Endothelial cell of umbilical vein (primary cell): ENCODE measurements around the gene NCL. TPM values are rescaled to one million over a fixed set of nuclear protein-coding genes. Genes with fewer than 3 reads are reported as not detected.

Source experiments
- BruUV-seq: library from RNA; stranded (reverse); fragments of 400-500 nt; replicated peaks from 2 replicates; lab custom pipeline; 2021; lab: Mats Ljungman, UMichigan
- CTCF ChIA-PET: fragments of 300-600, 350-600 bp; sonication (Branson Sonifier 250); formaldehyde crosslinking; loops from one replicate; lab custom pipeline; 2021; ENCODE audit warnings: antibody characterized with exemption, inconsistent platforms; lab: Charles Lee
- POLR2A ChIA-PET: fragments of 300-600, 350-600 bp; sonication (Branson Sonifier 250); formaldehyde crosslinking; loops from one replicate; lab custom pipeline; 2021; ENCODE audit warnings: antibody characterized with exemption, inconsistent platforms; lab: Charles Lee
- DNase-seq: peaks from one replicate; pipeline ENCODE4 v3.0.0-alpha.2; 2011; ENCODE audit warnings: low read depth, low spot score
- FAIRE-seq: peaks from 2 replicates; lab custom pipeline; 2011; peaks lifted over from hg19 to GRCh38; lab: Jason Lieb, UNC
- H2AFZ ChIP-seq: 2 replicates; pipeline ENCODE4 v1.6.0; 2012; ENCODE audit warnings: low read depth, low read length, control low read depth, inconsistent platforms
- H3K27ac ChIP-seq: 2 replicates; pipeline ENCODE4 v1.5.1; 2011; ENCODE audit warnings: low read depth, mild to moderate bottlenecking, control low read depth, low read length, moderate library complexity; ENCODE audit not compliant: insufficient read depth
- H3K27me3 ChIP-seq, 2 experiments: 2 replicates each; pipeline versions ENCODE4 v1.6.0 to v1.6.1; 2011; ENCODE audit warnings: low read length in 2 of 2, mixed read lengths in 1 of 2; ENCODE audit not compliant: control insufficient read depth in 2 of 2, insufficient read depth in 2 of 2
- H3K36me3 ChIP-seq, 2 experiments: 2 replicates in 1 of 2; 3 replicates in 1 of 2; pipeline ENCODE4 v1.5.1; 2011; ENCODE audit warnings: low read length in 2 of 2, mild to moderate bottlenecking in 1 of 2, moderate library complexity in 1 of 2; ENCODE audit not compliant: control insufficient read depth in 2 of 2, insufficient read depth in 2 of 2; ENCODE audit errors: extremely low read depth in 1 of 2
- H3K4me1 ChIP-seq: 3 replicates; pipeline ENCODE4 v1.5.1; 2011; ENCODE audit warnings: mild to moderate bottlenecking, low read length; ENCODE audit not compliant: control insufficient read depth, insufficient read depth; ENCODE audit errors: extremely low read depth
- H3K4me2 ChIP-seq: 2 replicates; pipeline ENCODE4 v1.6.1; 2011; ENCODE audit warnings: low read length, control low read depth, mixed read lengths; ENCODE audit not compliant: insufficient read depth
- H3K4me3 ChIP-seq, 3 experiments: fragments of 200-600 bp in 1 of 3; sonication (generic), shearing (Covaris generic) in 1 of 3; replicated peaks in 1 of 3; 2 replicates each; pipeline ENCODE4 v1.5.1; 2011 to 2016; ENCODE audit warnings: control low read depth in 3 of 3, low read length in 3 of 3, mild to moderate bottlenecking in 2 of 3, inconsistent platforms in 1 of 3, low read depth in 1 of 3, moderate library complexity in 1 of 3; ENCODE audit not compliant: insufficient read depth in 1 of 3
- H3K79me2 ChIP-seq: 2 replicates; pipeline ENCODE4 v1.6.0; 2012; ENCODE audit warnings: low read length, inconsistent platforms; ENCODE audit not compliant: control insufficient read depth, insufficient read depth
- H3K9ac ChIP-seq: replicated peaks from 2 replicates; pipeline ENCODE3; 2011; ENCODE audit warnings: low read length, control low read depth; ENCODE audit not compliant: insufficient read depth; ENCODE audit errors: extremely low read depth
- H3K9me1 ChIP-seq: replicated peaks from 3 replicates; pipeline ENCODE4 v1.6.0; 2011; ENCODE audit warnings: mild to moderate bottlenecking, low read length; ENCODE audit not compliant: control insufficient read depth, insufficient read depth; ENCODE audit errors: extremely low read depth
- H3K9me3 ChIP-seq: replicated peaks from 2 replicates; pipeline ENCODE4 v1.5.1; 2012; ENCODE audit warnings: low read length, inconsistent platforms; ENCODE audit not compliant: control insufficient read depth, insufficient read depth
- H4K20me1 ChIP-seq: replicated peaks from 2 replicates; pipeline ENCODE3; 2011; ENCODE audit warnings: mild to moderate bottlenecking, low read length; ENCODE audit not compliant: control insufficient read depth, insufficient read depth; ENCODE audit errors: extremely low read depth
- EZH2 ChIP-seq: IDR thresholded peaks from 2 replicates; pipeline ENCODE4 v1.6.1; 2012; ENCODE audit warnings: borderline replicate concordance, low read depth, mild to moderate bottlenecking, moderate library complexity, low read length, inconsistent platforms; ENCODE audit not compliant: severe bottlenecking
- FOS ChIP-seq: IDR thresholded peaks from 2 replicates; pipeline ENCODE4 v1.6.1; 2011; ENCODE audit warnings: mild to moderate bottlenecking, low read length, moderate library complexity, borderline replicate concordance; ENCODE audit not compliant: insufficient read depth
- GATA2 ChIP-seq: IDR thresholded peaks from 2 replicates; pipeline ENCODE4 v1.7.0; 2011; ENCODE audit warnings: low read depth, mild to moderate bottlenecking, moderate library complexity, mixed read lengths, low read length; ENCODE audit not compliant: insufficient read length, insufficient read depth
- JUN ChIP-seq: IDR thresholded peaks from 2 replicates; pipeline ENCODE4 v1.6.1; 2011; ENCODE audit warnings: borderline replicate concordance, low read depth; ENCODE audit not compliant: insufficient read length, insufficient read depth
- MYC ChIP-seq: IDR thresholded peaks from one replicate; pipeline ENCODE4 v1.6.1; 2011; ENCODE audit warnings: mild to moderate bottlenecking, low read depth, low read length
- POLR2A ChIP-seq: IDR thresholded peaks from 2 replicates; pipeline ENCODE4 v1.6.1; 2012; ENCODE audit warnings: low read depth, mild to moderate bottlenecking, control low read depth, low read length
- POLR2AphosphoS5 ChIP-seq: IDR thresholded peaks from 2 replicates; pipeline ENCODE4 v1.6.1; 2012; ENCODE audit warnings: low read depth, mild to moderate bottlenecking, control low read depth, low read length, moderate library complexity; ENCODE audit not compliant: insufficient read depth
- dilution Hi-C: fragments of 300-500 bp; cut with MboI; formaldehyde crosslinking; loops from one replicate; pipeline ENCODE4 v1.15.0; 2019; ENCODE audit warnings: low sequenced_read_pairs; ENCODE audit not compliant: extremely low pct_ligation_motif_present
- intact Hi-C: fragments of 100-400 bp; cut with micrococcal nuclease; formaldehyde crosslinking; loops from one replicate; pipeline ENCODE4 v1.10.0; 2022
- polyA plus RNA-seq, 4 experiments: library from polyadenylated mRNA; depleted of rRNA in 3 of 4; stranded (reverse) in 3 of 4; unstranded in 1 of 4; fragments of >200 nt; gene quantifications; 2 replicates each; pipeline versions ENCODE4 v1.2.1 to v1.2.3, GENCODE V29; 2011 to 2012; ENCODE audit warnings: missing spikeins in 1 of 4
- total RNA-seq: library from RNA; stranded (reverse); gene quantifications from 2 replicates; pipeline ENCODE4 v1.2.3, GENCODE V29; 2021
- TF ChIP-seq, protein P1 (sequence below), 2 donors: IDR thresholded peaks; 1 replicate in 1 of 2; 2 replicates in 1 of 2; pipeline ENCODE4 v1.5.1; 2011; ENCODE audit warnings: low read length in 2 of 2, mild to moderate bottlenecking in 2 of 2, moderate library complexity in 2 of 2, control low read depth in 1 of 2, inconsistent platforms in 1 of 2, low read depth in 1 of 2; ENCODE audit not compliant: insufficient read depth in 1 of 2; ENCODE audit errors: extremely low read depth in 1 of 2
- TF ChIP-seq, protein P2 (sequence below): IDR thresholded peaks from 2 replicates; pipeline ENCODE4 v1.6.1; 2011; ENCODE audit not compliant: insufficient read depth, insufficient read length

NCL gene
- total and polyA plus RNA-seq, 2 donors (not counting 3 experiments of a cell fraction or from before 2014, with no cell fraction given): 35.3 to 708 TPM

DNA sequence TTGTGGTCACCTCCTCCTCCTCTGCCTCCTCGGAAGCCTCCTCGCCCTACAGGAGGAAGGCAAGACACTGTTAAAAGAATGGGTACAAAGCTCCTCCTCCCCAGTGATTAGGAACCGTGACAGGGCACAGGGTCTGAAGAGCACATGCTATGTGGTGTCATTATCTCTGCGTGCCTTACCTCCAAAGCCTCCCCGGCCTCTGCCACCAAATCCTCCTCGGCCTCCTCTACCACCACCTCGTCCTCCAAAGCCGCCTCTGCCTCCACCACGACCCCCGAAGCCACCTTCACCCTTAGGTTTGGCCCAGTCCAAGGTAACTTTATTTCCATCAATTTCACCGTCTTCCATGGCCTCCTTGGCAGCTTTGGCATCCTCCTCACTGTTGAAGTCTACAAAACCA lies 9.1 kb downstream of the NCL start:
- no peak for FAIRE-seq
- H3K9me3 ChIP-seq: no peaks in the 10 kb centered on the region
- no peak overlapping the region for H3K9ac ChIP-seq
- no peak for DNase-seq
- no TSS peak for BruUV-seq
- intact Hi-C loops: no loop called here
- H4K20me1 ChIP-seq: peaks cover 2% of the 10 kb centered on the region
- peaks cover 8% of the 10 kb centered on the region for H3K4me1 ChIP-seq
- peaks cover 19% of the 10 kb centered on the region for H3K79me2 ChIP-seq
- dilution Hi-C loops: loop anchor here (25.0 kb wide), 1 partner anchor 368 kb away; no protein-coding TSS in a partner anchor
- ChIA-PET POLR2A (interaction anchor here (5.6 kb wide), 1 partner anchor 8 kb away, joined by 50 read pairs; the partner anchor contains the start of gene NCL), CTCF (interaction anchor here (1.0 to 3.9 kb wide), 3 partner anchors 12 to 351 kb away, joined by 3 to 74 read pairs (median 3); no protein-coding TSS in a partner anchor)
- TF ChIP-seq FOS: no peak
- TF ChIP-seq POLR2A: peak; percentile 22
- H3K4me2 ChIP-seq: no peak overlapping the region
- H3K36me3 ChIP-seq: peaks cover 54 to 58% of the 10 kb centered on the region in 2 experiments
- no peaks in the 10 kb centered on the region for H3K27me3 ChIP-seq
- H3K4me3 ChIP-seq: no peak overlapping the region
- no peak overlapping the region for H2AFZ ChIP-seq
- no peaks in the 10 kb centered on the region for H3K9me1 ChIP-seq
- H3K27ac ChIP-seq: no peak overlapping the region

DNA sequence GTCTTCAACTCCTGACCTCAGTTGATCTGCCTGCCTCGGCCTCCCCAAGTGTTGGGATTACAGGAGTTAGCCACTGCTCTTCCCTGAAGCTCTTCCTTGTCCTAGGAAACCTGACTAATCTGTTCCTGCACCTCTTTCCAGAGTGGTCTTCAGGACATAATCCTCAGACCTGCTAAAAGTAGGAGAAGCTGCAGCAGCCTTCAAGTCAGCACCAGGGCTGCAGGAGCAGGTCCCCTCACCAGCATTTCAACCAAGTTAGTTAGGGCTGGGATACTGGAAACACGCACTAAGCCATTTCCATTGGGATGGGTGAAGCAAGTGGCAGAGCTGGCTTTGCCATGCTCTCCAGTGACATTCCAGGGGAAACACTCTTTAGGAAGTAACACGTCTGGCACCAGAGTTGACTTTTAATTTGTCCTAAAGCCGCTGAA lies 9.9 kb downstream of the NCL start:
- BruUV-seq: no TSS peak
- Histone ChIP-seq H3K79me2 (peaks cover 11% of the 10 kb centered on the region), H3K4me1 (peaks cover 8% of the 10 kb centered on the region), H3K36me3 (peaks cover 46 to 54% of the 10 kb centered on the region in 2 experiments), H3K27ac (no peak overlapping the region), H3K4me3 (no peak overlapping the region), H3K9ac (no peak overlapping the region), H3K4me2 (no peak overlapping the region), H2AFZ (no peak overlapping the region), H3K9me1 (no peaks in the 10 kb centered on the region), H3K9me3 (no peaks in the 10 kb centered on the region), H4K20me1 (peaks cover 2% of the 10 kb centered on the region), H3K27me3 (no peaks in the 10 kb centered on the region)
- DNase-seq (no peak), FAIRE-seq (no peak)
- dilution Hi-C loops: loop anchor here (25.0 kb wide), 1 partner anchor 367 kb away; no protein-coding TSS in a partner anchor
- ChIA-PET CTCF (interaction anchor here (1.0 to 3.9 kb wide), 3 partner anchors 11 to 350 kb away, joined by 3 to 74 read pairs (median 3); no protein-coding TSS in a partner anchor), POLR2A (interaction anchor here (5.6 kb wide), 1 partner anchor 9 kb away, joined by 50 read pairs; the partner anchor contains the start of gene NCL)
- TF ChIP-seq FOS: no peak
- no peak for TF ChIP-seq JUN
- no peak for TF ChIP-seq POLR2AphosphoS5
- TF ChIP-seq, protein P1, sequence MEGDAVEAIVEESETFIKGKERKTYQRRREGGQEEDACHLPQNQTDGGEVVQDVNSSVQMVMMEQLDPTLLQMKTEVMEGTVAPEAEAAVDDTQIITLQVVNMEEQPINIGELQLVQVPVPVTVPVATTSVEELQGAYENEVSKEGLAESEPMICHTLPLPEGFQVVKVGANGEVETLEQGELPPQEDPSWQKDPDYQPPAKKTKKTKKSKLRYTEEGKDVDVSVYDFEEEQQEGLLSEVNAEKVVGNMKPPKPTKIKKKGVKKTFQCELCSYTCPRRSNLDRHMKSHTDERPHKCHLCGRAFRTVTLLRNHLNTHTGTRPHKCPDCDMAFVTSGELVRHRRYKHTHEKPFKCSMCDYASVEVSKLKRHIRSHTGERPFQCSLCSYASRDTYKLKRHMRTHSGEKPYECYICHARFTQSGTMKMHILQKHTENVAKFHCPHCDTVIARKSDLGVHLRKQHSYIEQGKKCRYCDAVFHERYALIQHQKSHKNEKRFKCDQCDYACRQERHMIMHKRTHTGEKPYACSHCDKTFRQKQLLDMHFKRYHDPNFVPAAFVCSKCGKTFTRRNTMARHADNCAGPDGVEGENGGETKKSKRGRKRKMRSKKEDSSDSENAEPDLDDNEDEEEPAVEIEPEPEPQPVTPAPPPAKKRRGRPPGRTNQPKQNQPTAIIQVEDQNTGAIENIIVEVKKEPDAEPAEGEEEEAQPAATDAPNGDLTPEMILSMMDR (IDR thresholded peaks at IDR 0.05; ENCODE audit: extremely low read depth in 1 of 2, insufficient read depth in 1 of 2, low read depth in 1 of 2, low read length in 2 of 2): no peak
- TF ChIP-seq POLR2A: no peak
- TF ChIP-seq, protein P2, sequence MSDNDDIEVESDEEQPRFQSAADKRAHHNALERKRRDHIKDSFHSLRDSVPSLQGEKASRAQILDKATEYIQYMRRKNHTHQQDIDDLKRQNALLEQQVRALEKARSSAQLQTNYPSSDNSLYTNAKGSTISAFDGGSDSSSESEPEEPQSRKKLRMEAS: no peak
- no peak for TF ChIP-seq EZH2
- TF ChIP-seq MYC: no peak
- no peak for TF ChIP-seq GATA2
- intact Hi-C loops: no loop called here
